HepG2 (cell line): ENCODE data around the gene RBBP8NL. TPM values are rescaled to one million over a fixed set of nuclear protein-coding genes. Genes with fewer than 3 reads are reported as not detected.

Experiments
- ATAC-seq: fragments of 200-7000 bp; cut with Tn5 transposase; 3 replicates; pipeline ENCODE4 v1.9.1; 2020; ENCODE audit warnings: mild to moderate bottlenecking, moderate library complexity
- BruUV-seq: library from RNA; stranded (reverse); fragments of 400-500 nt; replicated peaks from 2 replicates; lab custom pipeline; 2021; lab: Mats Ljungman, UMichigan
- CTCF ChIA-PET: fragments of 300-600 bp; formaldehyde crosslinking; extraction: SDS; loops from one replicate; lab custom pipeline; 2021; ENCODE audit warnings: low total read pairs, inconsistent platforms, low intra/inter-chr PET ratio; lab: Yijun Ruan, JAX
- POLR2A ChIA-PET: fragments of 350-600 bp; sonication (Branson Sonifier 250); formaldehyde crosslinking; loops from one replicate; lab custom pipeline; 2020; ENCODE audit warnings: antibody characterized with exemption, inconsistent platforms; lab: Yijun Ruan, JAX
- DNase-seq: peaks from one replicate; pipeline ENCODE4 v3.0.0-alpha.2; 2015; ENCODE audit warnings: low spot score
- FAIRE-seq: peaks from 3 replicates; lab custom pipeline; 2011; peaks lifted over from hg19 to GRCh38; lab: Jason Lieb, UNC
- H2AFZ ChIP-seq: one replicate; pipeline ENCODE4 v1.6.1; 2011; ENCODE audit warnings: low read length, inconsistent platforms
- H3K27ac ChIP-seq: fragments of 300-600 bp; 3 replicates; pipeline ENCODE4 v1.8.0; 2011; ENCODE audit warnings: mixed run types, mild to moderate bottlenecking, mixed read lengths, low read length, inconsistent platforms; ENCODE audit not compliant: insufficient read depth; ENCODE audit errors: extremely low read length
- H3K27me3 ChIP-seq, 2 experiments: fragments of 200-600 bp in 1 of 2; 2 replicates in 1 of 2; 3 replicates in 1 of 2; pipeline versions ENCODE4 v1.6.0 to v1.8.0; 2011; ENCODE audit warnings: low read length in 2 of 2, mild to moderate bottlenecking in 2 of 2, moderate library complexity in 2 of 2, inconsistent platforms in 1 of 2; ENCODE audit not compliant: insufficient read depth in 2 of 2, control insufficient read depth in 1 of 2
- H3K36me3 ChIP-seq, 2 experiments: fragments of 200-600 bp in 1 of 2; replicated peaks in 1 of 2; 2 replicates in 1 of 2; 3 replicates in 1 of 2; pipeline versions ENCODE4 v1.5.1 to v1.8.0; 2011; ENCODE audit warnings: low read length in 2 of 2, inconsistent platforms in 1 of 2; ENCODE audit not compliant: insufficient read depth in 2 of 2, control insufficient read depth in 1 of 2
- H3K4me1 ChIP-seq: 2 replicates; pipeline ENCODE4 v1.5.1; 2012; ENCODE audit warnings: low read length, inconsistent platforms; ENCODE audit not compliant: insufficient read depth
- H3K4me2 ChIP-seq: 2 replicates; pipeline ENCODE4 v1.6.0; 2011; ENCODE audit warnings: low read depth, low read length, inconsistent platforms
- H3K4me3 ChIP-seq, 3 experiments: fragments of 200-600 bp in 1 of 3; sonication (generic), shearing (Covaris generic) in 1 of 3; replicated peaks in 1 of 3; 2 replicates each; pipeline ENCODE4 v1.5.1; 2011 to 2016; ENCODE audit warnings: low read length in 3 of 3, inconsistent platforms in 2 of 3, low read depth in 2 of 3, mild to moderate bottlenecking in 2 of 3, control low read depth in 1 of 3, mixed read lengths in 1 of 3; ENCODE audit not compliant: insufficient read depth in 1 of 3
- H3K79me2 ChIP-seq: one replicate; pipeline ENCODE4 v1.6.1; 2011; ENCODE audit warnings: low read length, inconsistent platforms; ENCODE audit not compliant: insufficient read depth
- H3K9ac ChIP-seq: 2 replicates; pipeline ENCODE4 v1.6.0; 2011; ENCODE audit warnings: mild to moderate bottlenecking, low read depth, low read length, inconsistent platforms; ENCODE audit not compliant: insufficient read depth
- H3K9me3 ChIP-seq: 2 replicates; pipeline ENCODE4 v1.5.1; 2012; ENCODE audit warnings: mild to moderate bottlenecking, low read length
- H4K20me1 ChIP-seq: 2 replicates; pipeline ENCODE4 v1.6.0; 2011; ENCODE audit warnings: inconsistent platforms, mild to moderate bottlenecking, low read length, moderate library complexity; ENCODE audit not compliant: insufficient read depth
- HIVEP1 ChIP-seq: sonication (generic); formaldehyde crosslinking; IDR thresholded peaks from 2 replicates; pipeline ENCODE4 v1.4.0; 2020; ENCODE audit warnings: mild to moderate bottlenecking, missing genetic modification reagents
- HMGA1 ChIP-seq: sonication (generic); formaldehyde crosslinking; conservative IDR thresholded peaks from 2 replicates; pipeline ENCODE4 v1.4.0; 2020; ENCODE audit warnings: missing genetic modification reagents
- HNRNPL ChIP-seq: fragments of 200-400 bp; formaldehyde crosslinking; IDR thresholded peaks from 2 replicates; pipeline ENCODE4 v1.6.1; 2017; ENCODE audit warnings: mild to moderate bottlenecking, low read depth, low read length
- NRL ChIP-seq: sonication (generic); formaldehyde crosslinking; IDR thresholded peaks from 2 replicates; pipeline ENCODE4 v1.5.0; 2020; ENCODE audit warnings: missing genetic modification reagents, mild to moderate bottlenecking, moderate library complexity, borderline replicate concordance
- TAF1 ChIP-seq: sonication (generic); formaldehyde crosslinking; IDR thresholded peaks from 2 replicates; pipeline ENCODE4 v1.4.0; 2020; ENCODE audit warnings: missing genetic modification reagents
- ZBTB40 ChIP-seq, 2 experiments: fragments of 450-650 bp in 1 of 2; sonication (generic) in 1 of 2; formaldehyde crosslinking in 1 of 2; IDR thresholded peaks; 2 replicates each; pipeline versions ENCODE4 v1.6.1 to v1.8.0; 2016 to 2022; ENCODE audit warnings: antibody characterized with exemption in 1 of 2, mild to moderate bottlenecking in 1 of 2, missing genetic modification reagents in 1 of 2
- ZNF724P ChIP-seq: sonication (generic); formaldehyde crosslinking; IDR thresholded peaks from 2 replicates; pipeline ENCODE4 v1.8.0; 2022; ENCODE audit warnings: missing genetic modification reagents, borderline replicate concordance
- ZNF776 ChIP-seq: sonication (generic); formaldehyde crosslinking; IDR thresholded peaks from 2 replicates; pipeline ENCODE4 v1.4.0; 2020; ENCODE audit warnings: mild to moderate bottlenecking, missing genetic modification reagents
- WGBS: methylation state at CpG from one replicate; pipeline ENCODE4 v1.1.6; 2017; ENCODE audit warnings: low lambda C conversion rate; 5-methylcytosine and 5-hydroxymethylcytosine counted together
- in situ Hi-C: cut with HindIII; loops from 2 replicates; pipeline ENCODE4 v1.10.0; 2017; ENCODE audit warnings: low pct_unique_long_range_greater_than_20kb; ENCODE audit not compliant: extremely low pct_ligation_motif_present
- intact Hi-C: fragments of 100-400 bp; cut with micrococcal nuclease; formaldehyde crosslinking; loops from one replicate; pipeline ENCODE4 v1.10.0; 2022; ENCODE audit not compliant: unreplicated experiment
- polyA plus RNA-seq, 8 experiments: library from polyadenylated mRNA; depleted of rRNA in 3 of 8; stranded (reverse) in 7 of 8; unstranded in 1 of 8; fragments of >200 nt; fragmentation: Illumina TruSeq in 4 of 8; extraction: Trizol in 4 of 8; gene quantifications; 2 replicates each; pipeline versions ENCODE4 v1.2.1 to v1.2.3, GENCODE V29; 2011 to 2016; ENCODE audit warnings: low read depth in 4 of 8, missing spikeins in 1 of 8, mixed read lengths in 1 of 8; ENCODE audit not compliant: insufficient read depth in 1 of 8
- total RNA-seq, 5 experiments: library from RNA; depleted of rRNA; stranded (reverse); fragments of >200 nt; fragmentation: Illumina TruSeq; extraction: Trizol; gene quantifications; 2 replicates each; pipeline ENCODE4 v1.2.3, GENCODE V29; 2016; ENCODE audit warnings: low read depth in 1 of 5

Gene RBBP8NL
- total and polyA plus RNA-seq, 2 of the 13 experiments (the other 11 are each of a cell fraction or from before 2014, with no cell fraction given), result 0.69 to 0.86 TPM

DNA sequence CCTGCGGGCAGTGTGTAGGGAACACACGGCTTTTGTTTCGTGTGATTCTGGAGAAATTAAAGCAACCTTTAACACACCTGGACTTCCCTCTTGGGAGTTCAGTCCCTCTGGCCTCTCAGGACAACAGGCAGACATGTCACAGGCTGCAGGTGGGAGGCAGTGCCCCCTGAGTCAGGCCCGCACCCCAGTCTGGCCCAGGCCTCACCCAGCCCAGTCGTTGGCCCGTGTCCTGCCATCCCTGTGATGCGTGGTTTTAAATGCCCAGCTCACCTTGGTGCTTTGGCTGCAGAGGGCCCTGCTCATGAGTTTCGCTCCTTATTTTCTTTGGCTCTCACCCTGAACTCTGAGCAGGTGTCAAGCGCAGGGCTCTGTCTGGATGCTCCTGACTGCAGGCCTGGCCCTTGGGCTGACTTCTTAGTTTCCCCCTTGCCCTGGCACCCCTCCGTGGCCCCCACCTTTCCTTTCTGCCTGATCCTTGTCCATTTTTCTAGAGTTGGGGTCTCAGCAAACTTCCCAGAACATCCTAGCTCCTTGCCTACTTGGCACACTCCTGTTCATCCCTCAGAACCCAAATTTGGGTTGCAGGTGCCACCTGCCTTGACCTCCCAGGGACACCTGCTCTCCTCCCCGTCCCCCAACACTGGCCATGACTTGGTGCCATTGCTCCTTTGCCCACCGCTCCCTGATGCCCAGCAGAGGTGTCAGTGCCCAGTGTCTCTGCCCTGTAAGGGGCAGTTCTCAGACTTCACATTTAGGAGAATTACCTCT lies 18.1 kb downstream of the RBBP8NL start:
- POLR2A ChIA-PET, result interaction anchor here (1.2 to 1.8 kb wide), 4 partner anchors 16 to 385 kb away, joined by 3 to 7 read pairs (median 4); no protein-coding TSS in a partner anchor
- no peak overlapping the region for H2AFZ ChIP-seq
- H4K20me1 ChIP-seq, result peaks cover 3% of the 10 kb centered on the region; the same call in 1 of the 2 replicates
- no peak overlapping the region for H3K27ac ChIP-seq
- ATAC-seq, result no peak
- intact Hi-C loops (no loop called here), in situ Hi-C loops (no loop called here)
- H3K9me3 ChIP-seq, result no peaks in the 10 kb centered on the region
- H3K4me2 ChIP-seq, result no peak overlapping the region
- no peak for DNase-seq
- peaks cover 88% of the 10 kb centered on the region for H3K4me1 ChIP-seq
- FAIRE-seq, result no peak
- 48% methylated on average over 12 of the region's 12 CpGs for WGBS
- peaks cover 0 to 6% of the 10 kb centered on the region in 2 experiments; a peak in 2 of 5 replicates for H3K36me3 ChIP-seq
- H3K27me3 ChIP-seq, result peaks cover 11 to 25% of the 10 kb centered on the region in 2 experiments
- peaks cover 9% of the 10 kb centered on the region for H3K79me2 ChIP-seq
- CTCF ChIA-PET, result no interaction called here
- TF ChIP-seq HIVEP1, result 0 out of 2 replicates have a peak, but pooled peaks have one; percentile 9
- no peak for TF ChIP-seq ZNF724P (CRISPR knock-in tag)
- 0 out of 2 replicates have a peak, but pooled peaks have one; percentile 39 for TF ChIP-seq NRL
- TF ChIP-seq ZBTB40 (IDR thresholded peaks at IDR 0.05), result no peak
- 0 out of 2 replicates have a peak, but pooled peaks have one; percentile 40 for TF ChIP-seq ZBTB40 (CRISPR knock-in tag; IDR thresholded peaks at IDR 0.05)
- TF ChIP-seq ZNF776 (CRISPR knock-in tag), result 0 out of 2 replicates have a peak, but pooled peaks have one; percentile 20
- TF ChIP-seq HMGA1 (CRISPR knock-in tag), result no peak
- TF ChIP-seq HNRNPL, result 0 out of 2 replicates have a peak, but pooled peaks have one; percentile 20
- no peak for TF ChIP-seq TAF1 (CRISPR knock-in tag)
- no peak overlapping the region for H3K9ac ChIP-seq
- no peak overlapping the region for H3K4me3 ChIP-seq
- BruUV-seq, result no TSS peak
